ENCODE measurements around the gene BCOR. TPM values are rescaled to one million over a fixed set of nuclear protein-coding genes. Genes with fewer than 3 reads are reported as not detected.

The BCOR gene
- total RNA-seq, 1 experiment from 2014 or later = 36.6 TPM

GRCh38 chrX:40006106-40007017 lies 91.4 kb downstream of the BCOR start:
- DNase-seq (ENCODE audit: low read depth) = peak; percentile 9

GRCh38 chrX:40005292-40006011 lies 92.3 kb downstream of the BCOR start:
- DNase-seq (ENCODE audit: low read depth) = no peak

- DNase-seq (ENCODE audit: low read depth) = no peak
Observed at GRCh38 chrX:40004921-40005291, 92.9 kb downstream of the BCOR start.

- no peak for DNase-seq (ENCODE audit: low read depth)
Observed at GRCh38 chrX:40004246-40004535, 93.6 kb downstream of the BCOR start.

- DNase-seq (ENCODE audit: low read depth) = no peak
Observed at GRCh38 chrX:40003428-40004245, 94.1 kb downstream of the BCOR start.

GRCh38 chrX:40003071-40003427 lies 94.7 kb downstream of the BCOR start:
- no peak for DNase-seq (ENCODE audit: low read depth)
